Measurements from ENCODE around the gene CARD10.
A peak's percentile ranks its signal among the peaks of the same experiment; 100 is the strongest.

CARD10 gene

DNA sequence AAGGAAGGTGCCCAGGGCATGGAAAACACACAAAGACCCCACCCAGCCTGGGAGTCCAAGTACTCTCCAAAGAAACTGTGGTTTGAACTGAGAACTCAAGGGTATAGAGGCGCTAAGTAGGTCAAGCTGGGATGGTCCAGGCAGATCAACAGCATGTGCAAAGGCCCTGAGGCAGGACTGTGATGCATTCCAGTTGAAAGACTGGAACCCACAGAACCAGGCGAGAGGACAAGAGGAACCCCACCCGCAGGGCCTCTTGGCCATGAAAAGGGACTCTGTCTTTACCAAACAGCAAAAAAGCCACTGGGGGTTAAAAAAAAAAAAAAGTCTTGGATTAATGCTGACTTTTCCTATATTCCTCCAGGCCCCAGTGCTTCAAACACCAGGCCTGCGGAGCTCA is 14.3 kb downstream of the CARD10 start:
- FAIRE-seq, result no peak
- no peak for DNase-seq (ENCODE audit: low spot score)

DNA sequence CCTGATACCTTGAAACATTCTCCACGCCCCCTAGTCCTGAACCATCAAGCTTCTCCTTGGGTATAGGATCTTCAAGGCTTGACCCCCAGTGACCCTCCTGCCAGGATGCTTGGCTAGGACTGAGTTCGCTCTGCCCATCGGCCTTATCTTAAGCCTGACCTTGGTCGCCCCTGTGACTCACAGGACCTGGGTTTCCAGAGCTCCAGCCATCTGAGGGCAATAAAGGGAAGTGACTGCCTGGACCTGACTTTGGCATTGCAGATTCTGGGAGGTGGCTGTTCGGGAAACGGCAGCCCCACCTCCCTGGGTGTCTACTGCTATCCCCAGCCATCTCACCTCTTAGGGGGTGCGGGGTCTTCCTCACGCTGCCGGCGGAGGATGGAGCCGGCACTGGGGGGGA is 15.4 kb downstream of the CARD10 start:
- no peak for FAIRE-seq
- DNase-seq (ENCODE audit: low spot score), result no peak

DNA sequence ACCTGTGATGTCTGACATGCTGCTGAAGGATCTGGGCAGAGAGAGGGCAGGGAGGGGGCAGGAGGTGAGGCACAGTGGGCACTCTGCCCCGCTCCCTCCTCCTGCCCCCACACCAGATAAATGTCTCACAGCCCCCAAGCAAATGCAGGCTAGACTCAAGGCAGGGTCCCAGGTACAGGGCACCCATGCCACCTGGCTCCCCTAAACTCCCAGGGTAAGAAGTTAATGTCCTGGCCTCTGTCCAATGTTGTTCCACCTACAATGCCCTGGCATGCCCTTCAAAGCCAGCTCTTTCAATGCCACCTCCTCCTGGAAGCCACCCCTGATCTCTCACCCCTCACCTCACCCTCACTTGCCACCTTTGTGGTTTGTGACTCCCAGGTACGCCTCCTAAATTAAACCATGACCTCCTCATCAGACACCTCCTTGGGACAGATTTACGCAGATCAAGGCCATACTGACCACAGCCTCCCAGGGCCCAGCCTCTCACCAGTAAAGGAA is 16.0 kb downstream of the CARD10 start:
- FAIRE-seq (peak; percentile 58), DNase-seq (ENCODE audit: low spot score) (no peak)

DNA sequence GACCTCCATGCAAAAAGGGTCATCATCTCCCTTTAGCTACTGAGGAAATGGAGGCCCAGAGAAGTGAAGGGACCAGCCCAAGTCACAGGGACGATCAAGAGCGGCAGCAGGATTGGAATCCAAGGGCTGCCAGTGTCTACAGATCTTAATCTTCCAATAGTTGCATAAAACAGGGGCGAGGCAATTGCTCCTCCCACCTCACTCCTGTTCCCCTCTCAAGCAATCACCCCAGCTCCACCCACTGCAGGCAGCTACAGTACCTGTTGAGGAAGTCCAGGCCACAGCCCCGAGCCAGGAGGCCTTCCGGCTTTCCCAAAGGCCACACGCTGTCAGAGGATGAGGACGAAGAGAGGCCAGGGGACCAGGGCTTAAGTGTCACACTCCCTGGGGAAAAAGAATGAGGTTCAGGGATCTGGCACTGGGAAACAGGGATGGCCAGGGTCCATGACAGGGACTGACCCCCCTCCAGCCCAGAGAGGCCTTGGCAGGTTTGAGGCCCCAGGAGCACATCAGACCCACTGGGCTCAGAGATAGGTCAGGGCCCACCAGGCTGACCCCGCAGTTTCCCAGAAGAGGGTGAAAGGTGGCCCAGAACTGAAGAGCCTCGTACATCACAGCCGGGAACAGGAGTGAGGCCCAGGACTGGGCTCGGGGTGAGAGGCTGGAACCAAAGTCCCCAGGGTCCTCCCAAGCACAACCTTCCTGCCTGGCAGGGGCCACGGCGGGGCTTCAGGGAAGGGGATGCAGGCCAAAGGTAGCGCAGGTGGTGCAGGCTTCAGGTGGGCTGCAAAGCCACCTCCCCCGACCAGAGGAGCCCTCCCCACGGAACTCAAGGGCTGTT is 16.7 kb downstream of the CARD10 start:
- FAIRE-seq (peak; percentile 23), DNase-seq (ENCODE audit: low spot score) (no peak)

DNA sequence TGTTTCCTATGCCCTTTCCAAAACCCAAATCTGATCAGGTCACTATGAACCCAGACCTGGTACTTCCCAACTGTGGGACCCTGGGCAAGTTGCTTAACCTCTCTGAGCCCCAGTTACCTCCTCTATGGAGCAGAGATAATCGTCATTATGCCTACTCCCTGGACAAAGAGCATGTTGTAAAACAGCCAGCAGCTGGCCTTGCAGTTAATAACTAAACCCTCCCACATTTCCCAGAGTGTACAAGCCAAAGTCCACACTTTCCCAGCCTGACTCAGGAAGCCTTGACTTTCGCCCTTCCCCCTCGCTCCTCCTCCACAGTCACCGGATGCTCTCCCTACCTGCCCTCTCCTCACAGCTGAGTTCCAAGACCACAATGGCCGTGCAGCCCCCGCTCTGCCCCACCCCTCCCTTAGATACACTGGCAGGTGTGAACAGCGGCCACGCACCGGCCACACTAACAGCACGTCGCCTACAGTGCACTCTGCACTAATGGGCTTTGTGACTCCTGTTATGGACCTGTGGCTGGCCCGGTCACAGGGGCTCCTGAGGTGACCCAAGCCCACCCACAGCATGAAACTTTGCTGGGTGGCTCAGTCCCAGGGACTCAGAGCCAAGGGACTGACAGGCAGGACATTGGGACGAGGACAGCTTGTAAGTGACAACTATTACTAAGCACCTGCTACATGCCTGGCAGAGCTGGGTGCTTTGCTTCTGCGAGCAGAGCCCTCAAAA is 17.4 kb downstream of the CARD10 start:
- DNase-seq (ENCODE audit: low spot score) (peak; percentile 80), FAIRE-seq (peak; percentile 94)

DNA sequence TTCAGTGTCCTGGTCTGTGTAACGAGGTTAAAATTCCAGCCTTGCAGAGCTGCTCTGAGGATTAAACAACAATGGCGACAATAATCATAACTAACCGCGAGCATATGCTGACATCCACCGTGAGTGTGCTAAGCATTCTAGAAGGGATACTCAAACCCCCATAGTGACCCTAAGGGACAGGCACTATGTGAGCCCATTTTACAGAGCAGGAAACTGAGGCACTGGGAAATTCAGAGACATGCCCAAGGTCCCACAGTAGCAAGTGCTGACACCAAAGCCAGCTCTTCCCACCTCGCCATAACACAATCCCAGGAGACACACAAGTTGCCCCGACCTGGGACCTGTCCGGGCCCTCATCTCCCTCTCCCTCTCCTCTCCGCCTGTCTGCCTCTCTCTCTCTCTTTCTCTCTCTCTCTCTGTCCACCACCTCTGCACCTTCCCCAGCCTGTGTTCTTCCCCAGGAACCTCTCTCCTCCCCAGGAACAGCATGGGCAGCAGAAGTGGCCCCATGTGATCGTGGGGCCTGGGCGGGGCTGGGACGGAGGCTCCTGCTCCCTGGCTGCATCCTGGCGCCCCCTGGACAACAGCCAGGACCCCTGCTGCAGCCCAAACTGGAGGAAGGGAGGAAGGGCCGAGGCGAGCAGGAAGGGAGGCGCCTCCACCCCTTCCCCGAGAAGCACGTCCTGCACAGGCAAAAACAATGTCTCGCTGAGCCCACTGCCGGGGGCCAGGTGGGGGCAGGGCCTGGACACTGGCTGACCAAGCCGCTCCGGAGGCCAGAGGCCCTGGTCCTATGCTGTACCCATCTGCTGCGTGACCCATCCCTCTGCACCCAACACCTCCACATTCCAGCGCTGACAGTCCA is 18.2 kb downstream of the CARD10 start:
- no peak for DNase-seq (ENCODE audit: low spot score)
- peak; percentile 62 for FAIRE-seq

DNA sequence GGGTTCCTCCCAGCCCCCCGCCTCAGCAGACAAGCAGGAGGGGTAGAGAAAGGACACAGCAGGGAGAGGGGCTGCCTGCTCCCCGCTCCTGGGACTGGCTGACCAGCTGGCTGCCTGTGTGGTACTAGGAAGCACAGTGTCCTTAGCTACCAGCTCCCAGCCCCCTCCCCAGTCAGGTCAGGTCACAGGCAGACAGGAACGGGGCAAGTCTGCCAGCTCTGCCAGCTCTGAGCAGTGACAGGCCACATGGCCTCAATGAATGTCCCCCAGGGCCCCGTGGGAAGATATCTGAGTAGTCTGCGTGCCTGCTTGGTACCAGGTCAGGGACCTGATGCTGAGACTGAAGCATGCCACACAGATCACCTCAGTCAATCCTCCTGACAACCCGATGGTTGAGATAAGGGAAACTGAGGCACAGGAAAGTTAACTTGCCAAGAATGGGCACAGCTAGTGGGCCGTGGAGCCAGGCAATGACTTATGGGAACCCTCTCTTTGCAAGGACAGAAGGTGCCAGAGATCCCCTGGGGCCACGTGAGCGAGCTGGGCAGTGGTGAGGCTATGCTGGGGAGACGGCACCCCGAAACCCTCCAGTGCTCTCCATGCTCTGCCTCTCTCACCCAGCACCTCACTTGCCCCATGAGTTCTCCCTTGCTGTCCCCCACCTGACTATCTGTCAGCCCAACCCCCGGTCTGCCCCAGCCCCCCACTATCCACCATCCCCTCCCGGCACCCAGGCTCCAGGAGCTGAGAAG is 19.2 kb downstream of the CARD10 start:
- DNase-seq (ENCODE audit: low spot score) (no peak), FAIRE-seq (no peak)

DNA sequence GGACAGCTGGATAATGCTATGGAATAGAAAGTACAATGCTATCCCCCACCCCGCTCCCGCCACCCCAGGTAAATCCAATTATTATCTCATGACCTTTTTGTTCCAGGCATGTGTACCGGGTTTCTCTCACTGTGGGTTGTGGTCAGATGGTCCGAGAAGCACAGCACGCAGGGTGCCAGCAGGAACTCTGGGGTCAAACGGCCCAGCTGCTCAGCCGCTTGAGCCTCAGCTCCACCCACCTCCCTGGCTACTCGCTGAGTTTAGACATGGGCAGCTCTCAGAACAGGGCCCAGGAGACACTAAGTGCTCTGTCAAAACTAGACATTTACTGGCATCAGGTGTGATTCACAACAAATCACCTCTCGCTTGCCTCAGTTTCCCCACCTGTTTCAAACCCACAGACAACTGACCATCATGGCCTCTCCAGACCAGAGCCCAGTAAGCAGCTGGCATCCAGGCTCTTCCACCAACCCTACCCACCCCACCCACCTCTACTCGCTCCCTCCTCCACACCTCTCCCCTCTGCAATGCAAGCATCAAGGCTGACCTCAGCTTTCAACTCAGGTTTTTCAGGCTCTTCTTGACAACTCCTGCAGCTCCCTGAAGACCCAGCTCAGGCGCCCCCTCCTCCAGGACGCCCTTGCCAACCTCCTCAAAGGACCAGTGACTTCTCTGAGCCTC is 20.0 kb downstream of the CARD10 start:
- DNase-seq (ENCODE audit: low spot score), result no peak
- no peak for FAIRE-seq

DNA sequence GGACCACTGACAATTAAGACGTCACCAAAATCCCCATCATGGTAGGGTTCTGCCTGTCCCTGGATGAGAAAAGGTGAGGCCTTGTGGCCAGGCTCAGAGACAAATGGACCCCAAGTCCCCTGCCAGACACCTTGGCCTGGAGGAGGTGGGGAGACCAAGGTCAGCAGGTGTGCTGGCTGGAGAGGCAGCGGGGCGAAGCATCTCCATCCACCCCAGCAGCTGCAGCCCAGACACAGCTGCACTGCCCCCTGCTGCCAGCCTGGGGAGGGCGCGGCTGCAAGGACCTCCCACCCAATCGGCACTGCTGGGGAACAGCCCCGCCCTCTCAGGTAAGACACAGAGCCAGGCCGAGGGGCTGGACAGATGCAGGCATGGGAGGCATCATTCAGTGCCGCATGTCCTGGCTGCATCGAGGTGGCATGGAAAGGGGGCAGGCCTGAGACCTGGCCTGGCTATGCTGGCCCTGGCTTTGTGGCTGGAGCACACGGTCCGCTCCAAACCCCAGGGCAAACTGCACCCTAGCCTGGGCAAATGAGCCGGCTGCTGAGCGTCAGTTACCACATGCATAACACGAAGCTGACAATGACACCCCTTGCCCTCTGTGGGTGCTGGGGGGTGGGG is 20.8 kb downstream of the CARD10 start:
- FAIRE-seq (peak; percentile 87), DNase-seq (ENCODE audit: low spot score) (peak; percentile 51)

DNA sequence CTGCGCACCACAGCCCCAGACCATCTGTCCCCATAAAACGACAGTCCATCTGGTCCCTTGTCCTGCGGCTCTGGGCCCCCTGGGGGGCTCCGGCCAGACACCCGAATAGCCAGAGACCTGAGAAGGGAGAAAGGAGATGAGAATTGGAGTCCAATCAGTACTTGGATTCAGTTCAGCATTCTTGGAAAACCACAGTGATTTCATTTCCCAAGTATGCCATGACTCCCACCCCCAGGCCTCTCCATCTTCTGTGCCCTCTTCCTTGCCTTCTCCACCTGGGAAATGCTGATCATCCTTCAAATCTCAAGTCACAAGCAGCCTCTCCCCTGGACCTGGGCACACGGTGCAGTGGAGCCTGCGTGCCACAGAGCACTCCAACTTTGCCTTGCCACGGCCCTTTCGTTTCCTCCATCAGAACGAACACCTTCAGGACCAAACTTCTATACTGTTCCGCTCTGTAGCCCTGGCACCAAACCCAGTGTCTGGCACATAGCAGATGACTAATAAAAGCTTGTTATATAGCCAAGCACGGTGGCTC is 22.1 kb downstream of the CARD10 start:
- DNase-seq (ENCODE audit: low spot score), result peak; percentile 92
- peak; percentile 97 for FAIRE-seq

DNA sequence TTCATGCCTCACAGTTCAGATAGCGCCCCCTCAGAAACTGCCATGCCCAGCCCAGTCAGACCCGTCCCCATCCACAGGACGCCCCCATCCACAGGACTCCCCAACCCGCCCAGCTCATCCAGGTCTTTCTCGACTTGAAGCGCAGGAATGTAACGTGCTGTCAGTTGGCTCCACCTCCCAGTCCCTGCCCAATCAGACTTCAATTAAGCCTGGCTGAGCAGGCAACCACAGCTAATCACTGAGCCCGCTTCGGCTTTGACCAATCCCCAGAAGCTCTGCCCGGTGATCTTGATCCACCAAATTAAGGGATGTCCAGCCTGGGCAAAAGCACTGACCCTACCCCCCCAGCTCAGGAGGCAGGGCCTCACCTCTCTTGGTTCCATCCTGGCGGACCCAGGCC is 22.6 kb downstream of the CARD10 start:
- peak; percentile 90 for FAIRE-seq
- DNase-seq (ENCODE audit: low spot score), result peak; percentile 89

DNA sequence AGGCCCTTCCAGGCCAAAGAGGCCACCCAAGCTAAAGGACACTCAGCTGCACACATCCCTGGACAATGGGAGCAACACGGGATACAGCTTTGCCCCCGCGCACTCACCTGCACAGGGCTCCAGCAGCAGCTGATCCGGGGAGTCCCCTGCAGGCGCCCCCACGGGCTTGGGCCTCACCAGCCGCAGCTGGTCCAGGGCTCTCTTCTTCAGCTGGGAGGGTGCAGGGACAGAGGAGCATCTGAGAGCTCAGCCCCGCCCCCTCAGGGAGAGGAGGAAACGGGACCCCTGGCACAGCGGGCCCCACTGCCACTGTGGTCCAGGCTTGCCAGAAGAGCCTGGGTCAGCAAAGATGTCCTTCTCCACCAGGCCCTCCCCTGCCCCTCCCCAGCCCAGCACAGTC is 25.2 kb downstream of the CARD10 start:
- no peak for FAIRE-seq

DNA sequence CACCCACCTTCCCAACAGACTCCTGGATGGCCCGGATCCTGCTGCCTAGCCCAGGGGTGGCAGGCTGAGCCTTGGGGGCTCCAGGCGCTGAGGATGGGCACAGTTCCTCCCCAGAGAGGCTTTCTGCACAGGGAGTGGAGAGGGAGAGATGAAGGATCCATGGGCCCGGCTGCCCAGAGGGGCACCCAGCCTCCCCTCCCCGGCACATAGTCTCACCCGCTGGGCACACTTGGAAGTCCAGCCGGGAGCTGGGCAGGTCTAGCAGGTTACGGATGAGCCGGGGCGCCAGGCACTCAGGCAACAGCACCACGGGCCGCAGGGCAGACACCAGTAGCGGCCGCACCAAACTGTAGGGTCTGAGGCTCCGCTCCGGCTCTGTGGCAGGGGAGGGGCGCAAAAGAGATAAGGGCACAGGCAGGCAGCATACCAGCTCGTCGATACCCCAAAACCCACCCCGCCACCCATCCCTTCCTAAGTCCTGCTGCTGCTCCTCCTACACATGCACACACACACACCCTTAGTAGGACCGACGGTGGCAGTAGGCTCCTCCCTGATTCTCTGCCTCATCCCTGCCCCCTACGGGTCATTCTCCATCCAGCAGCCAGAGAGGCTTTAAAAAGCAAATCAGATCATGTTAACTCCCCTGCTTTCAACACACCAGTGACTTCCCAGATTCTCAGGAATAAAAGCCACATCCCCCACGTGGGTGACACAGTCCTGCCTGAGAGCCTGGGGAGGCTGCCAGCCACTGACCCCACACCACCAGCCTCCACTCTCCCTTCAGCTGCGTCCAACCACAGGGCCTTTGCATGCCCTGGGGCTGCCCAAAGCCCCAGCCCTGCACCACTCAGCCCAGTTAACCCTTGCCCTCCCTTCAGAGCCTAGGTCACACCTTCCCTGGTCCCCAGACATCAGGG is 26.5 kb downstream of the CARD10 start:
- DNase-seq (ENCODE audit: low spot score), result peak; percentile 37
- FAIRE-seq, result peak; percentile 82

More for the DNA sequence above, 25.2 kb downstream of the CARD10 start:
- no peak for DNase-seq (ENCODE audit: low spot score)

DNA sequence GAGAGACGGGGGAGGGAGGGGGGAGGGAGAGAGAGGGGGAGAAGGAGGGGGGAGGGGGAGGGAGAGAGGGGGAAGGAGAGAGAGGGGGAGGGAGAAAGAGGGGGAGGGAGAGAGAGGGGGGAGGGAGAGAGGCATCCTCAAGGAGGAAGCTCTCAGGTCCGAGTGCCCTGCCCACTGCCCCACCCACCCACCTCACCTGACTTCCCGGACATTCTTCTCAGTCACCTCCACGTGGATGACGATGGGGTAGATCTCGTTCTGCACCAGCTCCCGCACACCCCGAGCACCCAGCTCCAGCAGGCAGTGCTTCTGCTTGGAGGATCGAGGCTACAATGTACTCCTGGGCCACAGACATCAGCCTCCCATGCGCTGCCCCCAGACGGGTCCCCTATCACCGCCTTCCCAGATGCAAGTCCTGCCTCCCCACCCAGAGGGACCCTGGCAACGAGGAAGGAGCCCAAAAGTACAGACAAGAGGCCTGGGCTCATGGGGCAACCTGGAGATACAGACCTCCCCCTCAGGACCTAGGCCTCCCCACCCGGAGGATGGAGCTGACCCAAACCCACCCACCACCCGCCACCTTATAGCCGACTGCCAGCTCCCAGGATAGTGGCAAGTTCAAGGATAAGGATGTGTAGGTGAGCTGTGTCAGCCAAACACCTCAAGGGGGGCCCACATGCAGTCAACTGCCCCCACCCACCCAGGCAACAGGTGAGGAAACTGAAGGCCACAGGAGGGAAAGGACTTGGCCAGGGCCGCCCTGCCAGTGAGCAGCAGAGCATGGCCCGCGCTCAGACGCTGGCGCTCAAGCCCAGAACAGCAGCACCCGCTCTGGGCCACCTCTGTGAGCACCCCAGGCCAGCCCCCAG is 27.4 kb downstream of the CARD10 start:
- DNase-seq (ENCODE audit: low spot score), result peak; percentile 31
- peak; percentile 65 for FAIRE-seq

DNA sequence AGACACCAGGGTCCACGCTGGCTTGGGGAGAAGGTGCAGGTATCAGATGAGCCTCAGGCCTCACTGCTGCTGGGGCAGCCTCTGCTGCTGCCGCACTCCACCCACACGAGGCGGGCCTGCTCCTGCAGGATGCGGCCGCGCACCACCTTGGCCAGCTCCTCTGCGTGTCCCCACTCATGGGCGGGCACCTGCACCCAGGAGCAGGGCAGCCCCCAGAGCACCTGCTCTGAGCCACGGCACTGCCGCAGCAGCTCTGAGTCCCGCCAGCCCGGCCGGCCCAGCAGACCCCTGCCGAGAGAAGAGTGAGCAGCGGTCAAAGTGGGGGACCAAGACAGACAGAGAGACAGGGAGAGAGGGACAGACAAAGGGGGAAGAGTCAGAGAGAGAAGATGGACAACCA is 28.1 kb downstream of the CARD10 start:
- DNase-seq (ENCODE audit: low spot score), result no peak
- no peak for FAIRE-seq

DNA sequence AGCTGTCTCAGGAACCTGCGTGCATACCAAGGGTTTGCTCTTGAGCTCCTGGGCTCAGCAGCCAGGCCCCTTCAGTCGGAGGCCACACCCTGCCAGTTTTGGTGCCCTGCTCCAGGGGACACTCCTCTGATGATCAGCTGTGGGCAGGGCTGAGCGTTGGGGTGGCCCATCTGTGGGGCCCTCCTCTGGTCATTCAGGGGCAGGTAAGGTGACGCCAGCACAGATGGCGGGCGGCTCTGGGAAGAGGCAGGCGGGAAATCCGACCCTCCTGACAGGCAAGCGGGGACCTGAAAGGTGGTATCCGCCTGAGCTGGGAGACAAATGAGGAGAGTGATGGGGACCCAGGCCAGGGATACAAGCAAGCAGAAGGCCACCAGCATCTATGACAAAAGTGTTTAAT is 29.2 kb downstream of the CARD10 start:
- DNase-seq (ENCODE audit: low spot score) (no peak), FAIRE-seq (no peak)

DNA sequence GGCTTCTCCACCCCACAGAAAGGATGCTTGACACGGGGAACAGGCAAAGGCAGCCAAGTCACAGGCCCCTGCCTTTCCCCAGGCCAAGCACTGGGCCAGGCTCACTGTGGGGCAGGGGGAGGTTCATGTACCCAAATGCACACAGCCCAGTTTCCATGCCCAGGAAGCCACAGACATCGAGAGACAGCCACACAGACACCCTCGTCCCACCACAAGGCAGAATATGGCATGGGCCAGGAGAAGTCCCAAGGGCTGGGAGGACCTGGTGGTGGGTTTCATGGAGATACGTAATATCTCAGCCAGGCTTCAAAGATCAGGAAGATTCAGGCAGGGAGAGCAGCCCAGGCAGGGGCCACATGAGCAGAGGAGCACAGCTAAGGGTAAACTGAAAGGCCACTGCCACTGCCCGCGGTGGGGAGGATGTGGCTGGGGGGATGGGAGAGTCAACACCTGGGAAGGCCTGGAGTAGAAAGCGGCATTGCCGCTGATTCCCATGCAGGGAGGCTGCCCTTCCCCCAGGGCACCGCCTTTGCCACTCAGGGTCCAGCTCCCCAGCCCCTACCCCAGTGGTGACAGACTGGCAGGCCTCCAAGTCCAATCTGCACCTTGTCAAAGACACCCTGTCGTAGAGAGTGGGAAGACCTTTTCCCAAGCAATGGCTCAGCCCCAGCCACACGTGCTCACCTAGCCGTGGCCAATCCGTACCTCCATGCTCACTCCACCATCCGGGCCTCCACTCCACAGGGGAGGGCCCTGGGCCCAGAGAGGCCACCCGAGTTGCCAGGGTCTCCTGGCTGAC is 30.7 kb downstream of the CARD10 start:
- DNase-seq (ENCODE audit: low spot score), result no peak
- no peak for FAIRE-seq
